H1 (cell line): Measurements from ENCODE around the gene RUFY2.
A peak's percentile ranks its signal among the peaks of the same experiment; 100 is the strongest.

Experiments
- CHD1 ChIP-seq: IDR thresholded peaks from 2 replicates; pipeline ENCODE4 v1.6.1; 2012; ENCODE audit warnings: low read depth, low read length, improper control_type of control experiment
- EGR1 ChIP-seq: IDR thresholded peaks from 2 replicates; pipeline ENCODE4 v1.6.1; 2011; ENCODE audit warnings: low read depth, low read length, borderline replicate concordance
- EZH2 ChIP-seq: fragments of 200-600 bp; sonication (generic); IDR thresholded peaks from 2 replicates; pipeline ENCODE4 v1.7.1; 2012; ENCODE audit warnings: low read depth, mild to moderate bottlenecking, moderate library complexity, low read length, inconsistent platforms; ENCODE audit not compliant: severe bottlenecking
- HDAC2 ChIP-seq, 2 experiments: fragments of 300-600 bp in 1 of 2; sonication (generic) in 1 of 2; IDR thresholded peaks; 2 replicates each; pipeline ENCODE4 v1.6.1; 2011 to 2012; ENCODE audit warnings: low read depth in 2 of 2, low read length in 2 of 2, mild to moderate bottlenecking in 2 of 2, moderate library complexity in 2 of 2, borderline replicate concordance in 1 of 2, inconsistent platforms in 1 of 2
- JUN ChIP-seq: IDR thresholded peaks from 2 replicates; pipeline ENCODE4 v1.6.1; 2011; ENCODE audit warnings: low read depth, mild to moderate bottlenecking, improper control_type of control experiment, low read length
- POLR2A ChIP-seq, 2 experiments: IDR thresholded peaks; 1 replicate in 1 of 2; 2 replicates in 1 of 2; pipeline ENCODE4 v1.6.1; 2011; ENCODE audit warnings: low read depth in 2 of 2, low read length in 2 of 2, mild to moderate bottlenecking in 2 of 2; ENCODE audit errors: control extremely low read depth in 1 of 2
- POLR2AphosphoS5 ChIP-seq: IDR thresholded peaks from 2 replicates; pipeline ENCODE4 v1.6.1; 2011; ENCODE audit warnings: low read depth, low read length
- TAF1 ChIP-seq: IDR thresholded peaks from 2 replicates; pipeline ENCODE4 v1.6.1; 2011; ENCODE audit warnings: mild to moderate bottlenecking, low read depth, low read length
- TAF7 ChIP-seq: optimal IDR thresholded peaks from 2 replicates; pipeline ENCODE3; 2011; ENCODE audit warnings: low read depth, mild to moderate bottlenecking, inconsistent platforms, low read length, moderate library complexity, borderline replicate concordance
- TF ChIP-seq, protein P1 (sequence below), 3 experiments: IDR thresholded peaks; 1 replicate in 2 of 3; 2 replicates in 1 of 3; pipeline versions ENCODE4 v1.5.1 to v1.6.1; 2011; ENCODE audit warnings: low read length in 3 of 3, mild to moderate bottlenecking in 3 of 3, inconsistent platforms in 2 of 3, low read depth in 1 of 3, moderate library complexity in 1 of 3; ENCODE audit not compliant: insufficient read depth in 1 of 3; ENCODE audit errors: control extremely low read depth in 1 of 3
- TF ChIP-seq, protein P2 (sequence below): IDR thresholded peaks from 2 replicates; pipeline ENCODE4 v1.6.1; 2011; ENCODE audit warnings: low read depth, mild to moderate bottlenecking, low read length; ENCODE audit not compliant: insufficient read depth

DNA sequence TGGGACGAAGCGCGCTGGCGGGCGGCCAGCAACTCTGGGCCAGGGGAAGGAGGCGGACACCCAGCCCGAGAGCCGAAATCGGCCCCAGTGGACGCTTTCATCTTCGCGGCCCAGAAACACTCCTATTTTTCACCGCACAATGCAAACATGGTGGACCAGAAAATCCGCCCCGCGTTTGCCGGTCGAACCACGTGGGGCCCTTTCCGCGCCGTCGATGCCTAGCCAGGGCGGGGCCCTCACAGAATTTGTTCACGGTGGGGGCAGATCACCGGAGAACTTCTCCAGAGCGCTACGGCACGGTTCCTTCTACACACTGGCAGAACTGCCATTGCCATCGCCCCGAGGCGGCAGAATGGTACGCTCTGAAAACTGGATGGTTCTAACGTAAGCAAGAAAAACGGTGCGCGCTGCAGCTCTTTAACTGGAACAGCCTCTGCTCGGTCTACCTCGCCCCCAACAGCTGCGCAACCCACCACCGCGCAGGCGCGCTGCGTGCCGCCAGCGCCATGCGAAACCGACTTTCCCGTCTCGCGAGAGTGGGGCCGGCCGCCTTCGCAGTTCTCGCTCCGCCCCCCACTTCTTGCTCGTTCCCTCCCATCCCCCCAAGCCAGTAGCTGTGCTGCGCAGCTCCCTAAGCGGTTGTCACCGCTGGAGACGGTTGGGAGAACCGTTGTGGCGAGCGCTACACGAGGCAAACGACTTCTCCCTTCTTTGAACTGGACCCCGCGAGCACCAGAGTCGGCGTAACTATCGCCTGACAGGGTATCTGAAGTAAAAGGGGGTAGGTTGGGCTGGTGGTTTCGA, 75.4 kb downstream of the RUFY2 start, which contains the start of gene HNRNPH3:
- TF ChIP-seq TAF1, result peak; percentile 100
- TF ChIP-seq, protein P1, sequence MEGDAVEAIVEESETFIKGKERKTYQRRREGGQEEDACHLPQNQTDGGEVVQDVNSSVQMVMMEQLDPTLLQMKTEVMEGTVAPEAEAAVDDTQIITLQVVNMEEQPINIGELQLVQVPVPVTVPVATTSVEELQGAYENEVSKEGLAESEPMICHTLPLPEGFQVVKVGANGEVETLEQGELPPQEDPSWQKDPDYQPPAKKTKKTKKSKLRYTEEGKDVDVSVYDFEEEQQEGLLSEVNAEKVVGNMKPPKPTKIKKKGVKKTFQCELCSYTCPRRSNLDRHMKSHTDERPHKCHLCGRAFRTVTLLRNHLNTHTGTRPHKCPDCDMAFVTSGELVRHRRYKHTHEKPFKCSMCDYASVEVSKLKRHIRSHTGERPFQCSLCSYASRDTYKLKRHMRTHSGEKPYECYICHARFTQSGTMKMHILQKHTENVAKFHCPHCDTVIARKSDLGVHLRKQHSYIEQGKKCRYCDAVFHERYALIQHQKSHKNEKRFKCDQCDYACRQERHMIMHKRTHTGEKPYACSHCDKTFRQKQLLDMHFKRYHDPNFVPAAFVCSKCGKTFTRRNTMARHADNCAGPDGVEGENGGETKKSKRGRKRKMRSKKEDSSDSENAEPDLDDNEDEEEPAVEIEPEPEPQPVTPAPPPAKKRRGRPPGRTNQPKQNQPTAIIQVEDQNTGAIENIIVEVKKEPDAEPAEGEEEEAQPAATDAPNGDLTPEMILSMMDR (IDR thresholded peaks at IDR 0.05; ENCODE audit: control extremely low read depth in 1 of 3, insufficient read depth in 1 of 3, low read depth in 1 of 3, low read length in 3 of 3), result no peak
- peak; percentile 100 for TF ChIP-seq POLR2AphosphoS5
- peak; percentile 52; the same call in 1 of the 2 replicates for TF ChIP-seq EGR1
- TF ChIP-seq POLR2A (IDR thresholded peaks at IDR 0.05; ENCODE audit: control extremely low read depth in 1 of 2, low read depth in 2 of 2, low read length in 2 of 2), result peak; percentile 98 to 100
- TF ChIP-seq JUN, result no peak
- TF ChIP-seq, protein P2, sequence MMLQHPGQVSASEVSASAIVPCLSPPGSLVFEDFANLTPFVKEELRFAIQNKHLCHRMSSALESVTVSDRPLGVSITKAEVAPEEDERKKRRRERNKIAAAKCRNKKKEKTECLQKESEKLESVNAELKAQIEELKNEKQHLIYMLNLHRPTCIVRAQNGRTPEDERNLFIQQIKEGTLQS, result 0 out of 2 replicates have a peak, but pooled peaks have one; percentile 32
- TF ChIP-seq CHD1, result peak; percentile 66; the same call in 1 of the 2 replicates
- TF ChIP-seq TAF7, result peak; percentile 100
- no peak; a peak in 1 of 4 replicates for TF ChIP-seq HDAC2 (IDR thresholded peaks at IDR 0.05; ENCODE audit: borderline replicate concordance in 1 of 2, low read depth in 2 of 2, low read length in 2 of 2)
- TF ChIP-seq EZH2, result no peak
